Measurements from ENCODE around the gene PSMB8. TPM values are rescaled to one million over a fixed set of nuclear protein-coding genes. Genes with fewer than 3 reads are reported as not detected.
A peak's percentile ranks its signal among the peaks of the same experiment; 100 is the strongest.

Gene PSMB8
- total RNA-seq, 1 experiment from 2014 or later = 70.8 TPM

- no TSS peak for BruUV-seq (replicated peaks)
- Histone ChIP-seq H3K27ac (no peak overlapping the region), H2AFZ (no peak overlapping the region), H3K79me2 (ENCODE audit: low read depth) (no peaks in the 10 kb centered on the region), H3K4me2 (no peak overlapping the region), H4K20me1 (ENCODE audit: insufficient read depth) (no peaks in the 10 kb centered on the region), H3K4me1 (replicated peaks; ENCODE audit: insufficient read depth) (peaks cover 14% of the 10 kb centered on the region), H3F3A (ENCODE audit: insufficient read depth, low read depth) (no peaks in the 10 kb centered on the region), H3K4me3 (no peak overlapping the region), H3K9me3 (ENCODE audit: insufficient read depth, low read depth) (no peaks in the 10 kb centered on the region), H3K9me2 (ENCODE audit: insufficient read depth) (no peaks in the 10 kb centered on the region), H3K36me3 (ENCODE audit: low read depth) (no peaks in the 10 kb centered on the region), H3K27me3 (ENCODE audit: insufficient read depth, low read depth) (no peaks in the 10 kb centered on the region)
- intact Hi-C loops (cut with micrococcal nuclease; ENCODE audit: unreplicated experiment) = loop anchor here (10.0 kb wide), 1 partner anchor 857 kb away; no protein-coding TSS in a partner anchor
- no peak for DNase-seq
- ChIA-PET POLR2A (ENCODE audit: unreplicated experiment) (no interaction called here), CTCF (no interaction called here)
- TF ChIP-seq, protein P1, sequence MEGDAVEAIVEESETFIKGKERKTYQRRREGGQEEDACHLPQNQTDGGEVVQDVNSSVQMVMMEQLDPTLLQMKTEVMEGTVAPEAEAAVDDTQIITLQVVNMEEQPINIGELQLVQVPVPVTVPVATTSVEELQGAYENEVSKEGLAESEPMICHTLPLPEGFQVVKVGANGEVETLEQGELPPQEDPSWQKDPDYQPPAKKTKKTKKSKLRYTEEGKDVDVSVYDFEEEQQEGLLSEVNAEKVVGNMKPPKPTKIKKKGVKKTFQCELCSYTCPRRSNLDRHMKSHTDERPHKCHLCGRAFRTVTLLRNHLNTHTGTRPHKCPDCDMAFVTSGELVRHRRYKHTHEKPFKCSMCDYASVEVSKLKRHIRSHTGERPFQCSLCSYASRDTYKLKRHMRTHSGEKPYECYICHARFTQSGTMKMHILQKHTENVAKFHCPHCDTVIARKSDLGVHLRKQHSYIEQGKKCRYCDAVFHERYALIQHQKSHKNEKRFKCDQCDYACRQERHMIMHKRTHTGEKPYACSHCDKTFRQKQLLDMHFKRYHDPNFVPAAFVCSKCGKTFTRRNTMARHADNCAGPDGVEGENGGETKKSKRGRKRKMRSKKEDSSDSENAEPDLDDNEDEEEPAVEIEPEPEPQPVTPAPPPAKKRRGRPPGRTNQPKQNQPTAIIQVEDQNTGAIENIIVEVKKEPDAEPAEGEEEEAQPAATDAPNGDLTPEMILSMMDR (conservative IDR thresholded peaks at IDR 0.05) = no peak
- TF ChIP-seq EZH2 (IDR thresholded peaks at IDR 0.05; ENCODE audit: low read depth) = no peak
Observed at GRCh38 chr6:32847795-32848194, 3.9 kb upstream of the PSMB8 start.

DNA sequence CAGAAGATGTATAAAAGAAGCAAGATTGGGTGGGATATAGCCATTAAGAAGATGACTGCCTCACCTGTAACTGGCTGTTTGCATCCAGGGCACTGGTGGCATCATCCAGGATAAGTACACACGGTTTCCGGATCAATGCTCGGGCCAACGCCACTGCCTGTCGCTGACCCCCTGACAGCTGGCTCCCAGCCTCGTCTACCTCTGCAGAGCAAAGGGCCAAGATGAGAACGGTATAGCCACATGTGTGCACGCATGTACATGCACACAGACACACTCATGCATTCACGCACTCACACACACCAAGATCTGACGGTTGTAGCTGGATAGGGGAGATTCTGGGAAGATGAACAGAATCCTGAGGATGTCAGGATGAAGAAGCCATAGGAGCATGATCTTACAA is 3.2 kb upstream of the PSMB8 start:
- CTCF ChIA-PET = no interaction called here

GRCh38 chr6:32845384-32845884 is 1.6 kb upstream of the PSMB8 start:
- H3K4me1 ChIP-seq (replicated peaks; ENCODE audit: insufficient read depth) = peaks cover 6% of the 10 kb centered on the region; the same call in 1 of the 2 replicates
- no peaks in the 10 kb centered on the region for H3K79me2 ChIP-seq (ENCODE audit: low read depth)
- H3K36me3 ChIP-seq (ENCODE audit: low read depth) = no peaks in the 10 kb centered on the region
- H4K20me1 ChIP-seq (ENCODE audit: insufficient read depth) = no peaks in the 10 kb centered on the region
- no peak for TF ChIP-seq EZH2 (IDR thresholded peaks at IDR 0.05; ENCODE audit: low read depth)
- TF ChIP-seq, protein P1 (conservative IDR thresholded peaks at IDR 0.05) = no peak
- intact Hi-C loops (cut with micrococcal nuclease; ENCODE audit: unreplicated experiment) = loop anchor here (2.0 to 10.0 kb wide), 2 partner anchors 125 to 859 kb away; no protein-coding TSS in a partner anchor
- no peak overlapping the region for H2AFZ ChIP-seq
- H3F3A ChIP-seq (ENCODE audit: insufficient read depth, low read depth) = no peaks in the 10 kb centered on the region
- ChIA-PET CTCF (interaction anchor here (1.5 to 1.9 kb wide), 2 partner anchors 8 to 23 kb away, joined by 6 to 7 read pairs; partner anchors contain the start of genes PSMB9 and TAP1), POLR2A (ENCODE audit: unreplicated experiment) (interaction anchor here (0.6 to 1.2 kb wide), 4 partner anchors 8 to 32 kb away, joined by 3 to 10 read pairs (median 3); partner anchors contain the start of genes PSMB9 and TAP1)
- H3K9me3 ChIP-seq (ENCODE audit: insufficient read depth, low read depth) = no peaks in the 10 kb centered on the region
- H3K27ac ChIP-seq = no peak overlapping the region
- DNase-seq = no peak
- no TSS peak for BruUV-seq (replicated peaks)
- H3K9me2 ChIP-seq (ENCODE audit: insufficient read depth) = no peaks in the 10 kb centered on the region
- 0 out of 2 replicates have a peak overlapping the region, but pooled peaks have one; percentile 85 for H3K4me2 ChIP-seq
- H3K4me3 ChIP-seq = no peak overlapping the region
- H3K27me3 ChIP-seq (ENCODE audit: insufficient read depth, low read depth) = no peaks in the 10 kb centered on the region

More for the DNA sequence above, 3.2 kb upstream of the PSMB8 start:
- Histone ChIP-seq H3K79me2 (ENCODE audit: low read depth) (no peaks in the 10 kb centered on the region), H4K20me1 (ENCODE audit: insufficient read depth) (no peaks in the 10 kb centered on the region), H3K27ac (no peak overlapping the region), H3F3A (ENCODE audit: insufficient read depth, low read depth) (no peaks in the 10 kb centered on the region), H3K9me2 (ENCODE audit: insufficient read depth) (no peaks in the 10 kb centered on the region), H3K27me3 (ENCODE audit: insufficient read depth, low read depth) (no peaks in the 10 kb centered on the region), H2AFZ (no peak overlapping the region), H3K4me1 (replicated peaks; ENCODE audit: insufficient read depth) (peaks cover 7% of the 10 kb centered on the region), H3K4me3 (no peak overlapping the region), H3K9me3 (ENCODE audit: insufficient read depth, low read depth) (no peaks in the 10 kb centered on the region), H3K36me3 (ENCODE audit: low read depth) (no peaks in the 10 kb centered on the region), H3K4me2 (no peak overlapping the region)
- POLR2A ChIA-PET (ENCODE audit: unreplicated experiment) = no interaction called here
- intact Hi-C loops (cut with micrococcal nuclease; ENCODE audit: unreplicated experiment) = loop anchor here (10.0 kb wide), 1 partner anchor 858 kb away; no protein-coding TSS in a partner anchor
- TF ChIP-seq, protein P1 (conservative IDR thresholded peaks at IDR 0.05) = no peak
- TF ChIP-seq EZH2 (IDR thresholded peaks at IDR 0.05; ENCODE audit: low read depth) = no peak
- no peak for DNase-seq
- no TSS peak for BruUV-seq (replicated peaks)
